Endothelial cell of umbilical vein (primary cell): Measurements from ENCODE around the gene PLAAT3. TPM values are rescaled to one million over a fixed set of nuclear protein-coding genes. Genes with fewer than 3 reads are reported as not detected.

Experiments
- BruUV-seq: library from RNA; stranded (reverse); fragments of 400-500 nt; replicated peaks from 2 replicates; lab custom pipeline; 2021; lab: Mats Ljungman, UMichigan
- CTCF ChIA-PET: fragments of 300-600, 350-600 bp; sonication (Branson Sonifier 250); formaldehyde crosslinking; loops from one replicate; lab custom pipeline; 2021; ENCODE audit warnings: antibody characterized with exemption, inconsistent platforms; lab: Charles Lee
- POLR2A ChIA-PET: fragments of 300-600, 350-600 bp; sonication (Branson Sonifier 250); formaldehyde crosslinking; loops from one replicate; lab custom pipeline; 2021; ENCODE audit warnings: antibody characterized with exemption, inconsistent platforms; lab: Charles Lee
- DNase-seq: peaks from one replicate; pipeline ENCODE4 v3.0.0-alpha.2; 2011; ENCODE audit warnings: low read depth, low spot score
- FAIRE-seq: peaks from 2 replicates; lab custom pipeline; 2011; peaks lifted over from hg19 to GRCh38; lab: Jason Lieb, UNC
- H2AFZ ChIP-seq: 2 replicates; pipeline ENCODE4 v1.6.0; 2012; ENCODE audit warnings: low read depth, low read length, control low read depth, inconsistent platforms
- H3K27ac ChIP-seq: 2 replicates; pipeline ENCODE4 v1.5.1; 2011; ENCODE audit warnings: low read depth, mild to moderate bottlenecking, control low read depth, low read length, moderate library complexity; ENCODE audit not compliant: insufficient read depth
- H3K27me3 ChIP-seq, 2 experiments: 2 replicates each; pipeline versions ENCODE4 v1.6.0 to v1.6.1; 2011; ENCODE audit warnings: low read length in 2 of 2, mixed read lengths in 1 of 2; ENCODE audit not compliant: control insufficient read depth in 2 of 2, insufficient read depth in 2 of 2
- H3K36me3 ChIP-seq, 2 experiments: 2 replicates in 1 of 2; 3 replicates in 1 of 2; pipeline ENCODE4 v1.5.1; 2011; ENCODE audit warnings: low read length in 2 of 2, mild to moderate bottlenecking in 1 of 2, moderate library complexity in 1 of 2; ENCODE audit not compliant: control insufficient read depth in 2 of 2, insufficient read depth in 2 of 2; ENCODE audit errors: extremely low read depth in 1 of 2
- H3K4me1 ChIP-seq: 3 replicates; pipeline ENCODE4 v1.5.1; 2011; ENCODE audit warnings: mild to moderate bottlenecking, low read length; ENCODE audit not compliant: control insufficient read depth, insufficient read depth; ENCODE audit errors: extremely low read depth
- H3K4me2 ChIP-seq: 2 replicates; pipeline ENCODE4 v1.6.1; 2011; ENCODE audit warnings: low read length, control low read depth, mixed read lengths; ENCODE audit not compliant: insufficient read depth
- H3K4me3 ChIP-seq, 3 experiments: fragments of 200-600 bp in 1 of 3; sonication (generic), shearing (Covaris generic) in 1 of 3; replicated peaks in 1 of 3; 2 replicates each; pipeline ENCODE4 v1.5.1; 2011 to 2016; ENCODE audit warnings: control low read depth in 3 of 3, low read length in 3 of 3, mild to moderate bottlenecking in 2 of 3, inconsistent platforms in 1 of 3, low read depth in 1 of 3, moderate library complexity in 1 of 3; ENCODE audit not compliant: insufficient read depth in 1 of 3
- H3K79me2 ChIP-seq: 2 replicates; pipeline ENCODE4 v1.6.0; 2012; ENCODE audit warnings: low read length, inconsistent platforms; ENCODE audit not compliant: control insufficient read depth, insufficient read depth
- H3K9ac ChIP-seq: replicated peaks from 2 replicates; pipeline ENCODE3; 2011; ENCODE audit warnings: low read length, control low read depth; ENCODE audit not compliant: insufficient read depth; ENCODE audit errors: extremely low read depth
- H3K9me1 ChIP-seq: replicated peaks from 3 replicates; pipeline ENCODE4 v1.6.0; 2011; ENCODE audit warnings: mild to moderate bottlenecking, low read length; ENCODE audit not compliant: control insufficient read depth, insufficient read depth; ENCODE audit errors: extremely low read depth
- H3K9me3 ChIP-seq: replicated peaks from 2 replicates; pipeline ENCODE4 v1.5.1; 2012; ENCODE audit warnings: low read length, inconsistent platforms; ENCODE audit not compliant: control insufficient read depth, insufficient read depth
- H4K20me1 ChIP-seq: replicated peaks from 2 replicates; pipeline ENCODE3; 2011; ENCODE audit warnings: mild to moderate bottlenecking, low read length; ENCODE audit not compliant: control insufficient read depth, insufficient read depth; ENCODE audit errors: extremely low read depth
- FOS ChIP-seq: IDR thresholded peaks from 2 replicates; pipeline ENCODE4 v1.6.1; 2011; ENCODE audit warnings: mild to moderate bottlenecking, low read length, moderate library complexity, borderline replicate concordance; ENCODE audit not compliant: insufficient read depth
- GATA2 ChIP-seq: IDR thresholded peaks from 2 replicates; pipeline ENCODE4 v1.7.0; 2011; ENCODE audit warnings: low read depth, mild to moderate bottlenecking, moderate library complexity, mixed read lengths, low read length; ENCODE audit not compliant: insufficient read length, insufficient read depth
- MYC ChIP-seq: IDR thresholded peaks from one replicate; pipeline ENCODE4 v1.6.1; 2011; ENCODE audit warnings: mild to moderate bottlenecking, low read depth, low read length
- POLR2A ChIP-seq: IDR thresholded peaks from 2 replicates; pipeline ENCODE4 v1.6.1; 2012; ENCODE audit warnings: low read depth, mild to moderate bottlenecking, control low read depth, low read length
- POLR2AphosphoS5 ChIP-seq: IDR thresholded peaks from 2 replicates; pipeline ENCODE4 v1.6.1; 2012; ENCODE audit warnings: low read depth, mild to moderate bottlenecking, control low read depth, low read length, moderate library complexity; ENCODE audit not compliant: insufficient read depth
- dilution Hi-C: fragments of 300-500 bp; cut with MboI; formaldehyde crosslinking; loops from one replicate; pipeline ENCODE4 v1.15.0; 2019; ENCODE audit warnings: low sequenced_read_pairs; ENCODE audit not compliant: extremely low pct_ligation_motif_present
- intact Hi-C: fragments of 100-400 bp; cut with micrococcal nuclease; formaldehyde crosslinking; loops from one replicate; pipeline ENCODE4 v1.10.0; 2022
- polyA plus RNA-seq, 4 experiments: library from polyadenylated mRNA; depleted of rRNA in 3 of 4; stranded (reverse) in 3 of 4; unstranded in 1 of 4; fragments of >200 nt; gene quantifications; 2 replicates each; pipeline versions ENCODE4 v1.2.1 to v1.2.3, GENCODE V29; 2011 to 2012; ENCODE audit warnings: missing spikeins in 1 of 4
- total RNA-seq: library from RNA; stranded (reverse); gene quantifications from 2 replicates; pipeline ENCODE4 v1.2.3, GENCODE V29; 2021
- TF ChIP-seq, protein P1 (sequence below), 2 donors: IDR thresholded peaks; 1 replicate in 1 of 2; 2 replicates in 1 of 2; pipeline ENCODE4 v1.5.1; 2011; ENCODE audit warnings: low read length in 2 of 2, mild to moderate bottlenecking in 2 of 2, moderate library complexity in 2 of 2, control low read depth in 1 of 2, inconsistent platforms in 1 of 2, low read depth in 1 of 2; ENCODE audit not compliant: insufficient read depth in 1 of 2; ENCODE audit errors: extremely low read depth in 1 of 2
- TF ChIP-seq, protein P2 (sequence below): IDR thresholded peaks from 2 replicates; pipeline ENCODE4 v1.6.1; 2011; ENCODE audit not compliant: insufficient read depth, insufficient read length

PLAAT3 gene
- total and polyA plus RNA-seq, 2 donors (not counting 3 experiments of a cell fraction or from before 2014, with no cell fraction given) = 22.8 to 40.2 TPM

DNA sequence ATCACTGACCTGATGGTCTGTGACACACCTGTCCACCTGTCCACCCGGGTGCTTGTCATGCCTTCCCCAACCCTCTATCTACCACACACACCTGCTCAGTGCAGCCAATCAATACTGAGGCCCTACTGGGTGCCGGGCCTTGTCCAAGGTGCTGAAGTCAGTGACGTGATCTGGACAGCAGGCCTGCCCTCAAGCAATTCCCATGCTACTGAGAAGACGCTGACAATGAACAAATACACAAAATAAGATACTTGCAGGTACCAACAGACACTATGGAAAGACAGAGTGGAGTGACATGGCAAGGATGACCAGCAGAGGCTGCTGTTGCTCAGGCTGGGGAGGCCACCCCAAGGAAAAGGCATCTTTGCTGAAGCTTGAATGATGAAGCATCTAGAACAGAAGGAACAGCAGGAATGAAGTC lies 21.2 kb downstream of the PLAAT3 start:
- H4K20me1 ChIP-seq = no peaks in the 10 kb centered on the region
- dilution Hi-C loops = no loop called here
- BruUV-seq = no TSS peak
- no peaks in the 10 kb centered on the region for H3K4me1 ChIP-seq
- no peaks in the 10 kb centered on the region for H3K27me3 ChIP-seq
- H3K4me3 ChIP-seq = no peak overlapping the region
- no peaks in the 10 kb centered on the region for H3K79me2 ChIP-seq
- ChIA-PET CTCF (interaction anchor here (0.9 to 4.2 kb wide), 6 partner anchors 12 to 114 kb away, joined by 3 to 17 read pairs (median 4); no protein-coding TSS in a partner anchor), POLR2A (no interaction called here)
- no peak overlapping the region for H3K9ac ChIP-seq
- TF ChIP-seq, protein P1, sequence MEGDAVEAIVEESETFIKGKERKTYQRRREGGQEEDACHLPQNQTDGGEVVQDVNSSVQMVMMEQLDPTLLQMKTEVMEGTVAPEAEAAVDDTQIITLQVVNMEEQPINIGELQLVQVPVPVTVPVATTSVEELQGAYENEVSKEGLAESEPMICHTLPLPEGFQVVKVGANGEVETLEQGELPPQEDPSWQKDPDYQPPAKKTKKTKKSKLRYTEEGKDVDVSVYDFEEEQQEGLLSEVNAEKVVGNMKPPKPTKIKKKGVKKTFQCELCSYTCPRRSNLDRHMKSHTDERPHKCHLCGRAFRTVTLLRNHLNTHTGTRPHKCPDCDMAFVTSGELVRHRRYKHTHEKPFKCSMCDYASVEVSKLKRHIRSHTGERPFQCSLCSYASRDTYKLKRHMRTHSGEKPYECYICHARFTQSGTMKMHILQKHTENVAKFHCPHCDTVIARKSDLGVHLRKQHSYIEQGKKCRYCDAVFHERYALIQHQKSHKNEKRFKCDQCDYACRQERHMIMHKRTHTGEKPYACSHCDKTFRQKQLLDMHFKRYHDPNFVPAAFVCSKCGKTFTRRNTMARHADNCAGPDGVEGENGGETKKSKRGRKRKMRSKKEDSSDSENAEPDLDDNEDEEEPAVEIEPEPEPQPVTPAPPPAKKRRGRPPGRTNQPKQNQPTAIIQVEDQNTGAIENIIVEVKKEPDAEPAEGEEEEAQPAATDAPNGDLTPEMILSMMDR (IDR thresholded peaks at IDR 0.05; ENCODE audit: extremely low read depth in 1 of 2, insufficient read depth in 1 of 2, low read depth in 1 of 2, low read length in 2 of 2) = peak; percentile 30 to 44
- TF ChIP-seq GATA2 = no peak
- H3K27ac ChIP-seq = no peak overlapping the region
- H3K9me3 ChIP-seq = no peaks in the 10 kb centered on the region
- DNase-seq (no peak), FAIRE-seq (peak; percentile 38)
- no peak overlapping the region for H3K4me2 ChIP-seq
- no peak overlapping the region for H2AFZ ChIP-seq
- intact Hi-C loops = no loop called here
- no peaks in the 10 kb centered on the region for H3K9me1 ChIP-seq
- H3K36me3 ChIP-seq = peaks cover 0 to 2% of the 10 kb centered on the region in 2 experiments

DNA sequence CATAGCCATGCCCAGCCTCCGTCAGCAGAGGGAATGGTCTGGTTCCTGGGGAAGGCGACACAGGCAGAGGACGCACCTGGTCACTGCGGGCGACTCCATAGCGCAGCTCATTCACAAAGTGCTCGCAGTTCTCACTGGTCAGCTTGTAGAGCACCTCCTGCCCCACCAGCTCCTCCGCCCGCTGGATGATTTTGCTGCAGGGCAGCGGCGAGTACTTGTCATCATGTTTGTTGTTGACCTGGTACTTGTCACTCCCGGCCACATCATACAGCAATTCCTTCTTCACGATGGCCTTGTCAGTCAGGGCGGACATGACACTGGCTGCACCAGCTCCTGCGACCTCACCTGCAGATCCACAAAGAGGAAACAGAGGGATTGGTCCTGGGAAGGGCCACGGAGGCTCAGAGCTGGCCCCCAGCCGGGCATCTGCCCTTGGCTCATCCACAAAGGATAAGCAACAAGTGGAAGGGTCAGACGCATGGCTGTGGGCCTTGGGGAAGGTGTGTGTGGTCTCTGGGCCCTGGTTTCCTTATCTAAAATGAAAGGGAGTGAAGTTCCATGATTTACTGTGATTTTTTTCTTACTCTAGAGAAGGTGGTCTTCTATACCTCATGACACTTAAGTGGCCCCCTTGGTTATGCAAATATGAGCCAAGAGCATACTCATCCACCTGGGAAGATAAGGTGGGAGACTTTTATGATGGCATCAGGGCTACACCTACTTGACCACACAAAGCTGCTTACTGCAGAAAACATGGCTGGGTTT lies 24.0 kb downstream of the PLAAT3 start:
- intact Hi-C loops = no loop called here
- peaks cover 0 to 2% of the 10 kb centered on the region in 2 experiments for H3K36me3 ChIP-seq
- no peak for TF ChIP-seq MYC
- TF ChIP-seq FOS = no peak
- TF ChIP-seq, protein P1 (IDR thresholded peaks at IDR 0.05; ENCODE audit: extremely low read depth in 1 of 2, insufficient read depth in 1 of 2, low read depth in 1 of 2, low read length in 2 of 2) = no peak
- TF ChIP-seq POLR2A = no peak
- no peak for TF ChIP-seq POLR2AphosphoS5
- TF ChIP-seq GATA2 = no peak
- TF ChIP-seq, protein P2, sequence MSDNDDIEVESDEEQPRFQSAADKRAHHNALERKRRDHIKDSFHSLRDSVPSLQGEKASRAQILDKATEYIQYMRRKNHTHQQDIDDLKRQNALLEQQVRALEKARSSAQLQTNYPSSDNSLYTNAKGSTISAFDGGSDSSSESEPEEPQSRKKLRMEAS = no peak
- H3K4me2 ChIP-seq = no peak overlapping the region
- H3K9me1 ChIP-seq = no peaks in the 10 kb centered on the region
- DNase-seq (no peak), FAIRE-seq (no peak)
- no peaks in the 10 kb centered on the region for H3K4me1 ChIP-seq
- H3K9me3 ChIP-seq = no peaks in the 10 kb centered on the region
- H3K27me3 ChIP-seq = no peaks in the 10 kb centered on the region
- no peak overlapping the region for H3K4me3 ChIP-seq
- H2AFZ ChIP-seq = no peak overlapping the region
- dilution Hi-C loops = no loop called here
- POLR2A ChIA-PET = no interaction called here
- BruUV-seq = no TSS peak
- H4K20me1 ChIP-seq = no peaks in the 10 kb centered on the region
- CTCF ChIA-PET = interaction anchor here (4.2 kb wide), 1 partner anchor 111 kb away, joined by 17 read pairs; no protein-coding TSS in a partner anchor
- no peaks in the 10 kb centered on the region for H3K79me2 ChIP-seq
- H3K27ac ChIP-seq = no peak overlapping the region
- H3K9ac ChIP-seq = no peak overlapping the region
